HCT116 (cell line): ENCODE data around the gene APBA1. TPM values are rescaled to one million over a fixed set of nuclear protein-coding genes. Genes with fewer than 3 reads are reported as not detected.

Experiments used
- ATAC-seq: fragments of 200-7000 bp; cut with Tn5 transposase; 2 replicates; pipeline ENCODE4 v1.9.1; 2020; ENCODE audit warnings: mild to moderate bottlenecking, moderate library complexity
- BruUV-seq: library from RNA; stranded (reverse); fragments of 400-500 nt; replicated peaks from 2 replicates; lab custom pipeline; 2021; lab: Mats Ljungman, UMichigan
- CTCF ChIA-PET: fragments of 300-600 bp; sonication (Branson Sonifier 250); formaldehyde crosslinking; loops from one replicate; lab custom pipeline; 2021; ENCODE audit warnings: antibody characterized with exemption; lab: Charles Lee
- POLR2A ChIA-PET: fragments of 300-600, 350-600 bp; sonication (Branson Sonifier 250); formaldehyde crosslinking; loops from one replicate; lab custom pipeline; 2021; ENCODE audit warnings: antibody characterized with exemption; lab: Charles Lee
- RAD21 ChIA-PET, 2 experiments: fragments of 300-600 bp; sonication (Branson Sonifier 250); formaldehyde crosslinking; loops; one replicate each; lab custom pipeline; 2023; ENCODE audit warnings: low total read pairs in 2 of 2; ENCODE audit not compliant: uncharacterized antibody in 2 of 2, unreplicated experiment in 2 of 2, low non-redundant PET in 1 of 2; lab: Charles Lee
- DNase-seq: peaks from one replicate; pipeline ENCODE4 v3.0.0-alpha.2; 2010; ENCODE audit warnings: low read depth, low spot score
- H2AFZ ChIP-seq: fragments of 200-600 bp; shearing (Covaris generic), sonication (generic); 2 replicates; pipeline ENCODE4 v1.6.1; 2017; ENCODE audit warnings: low read depth, mixed run types, mixed read lengths, antibody characterized with exemption, low read length; ENCODE audit not compliant: poor library complexity, severe bottlenecking
- H3K27ac ChIP-seq: 2 replicates; pipeline ENCODE4 v1.5.1; 2012; ENCODE audit warnings: low read depth, low read length
- H3K27me3 ChIP-seq: fragments of 200-600 bp; sonication (generic); 2 replicates; pipeline ENCODE4 v1.6.1; 2016; ENCODE audit warnings: mixed run types, low read length, mixed read lengths; ENCODE audit not compliant: insufficient read depth
- H3K36me3 ChIP-seq, 2 experiments: fragments of 200-500 bp in 1 of 2; fragments of 200-600 bp in 1 of 2; sonication (Bioruptor generic) in 1 of 2; sonication (generic) in 1 of 2; 2 replicates each; pipeline versions ENCODE4 v1.5.1 to v1.6.1; 2014 to 2016; ENCODE audit warnings: low read length in 2 of 2, inconsistent platforms in 1 of 2, mixed read lengths in 1 of 2, mixed run types in 1 of 2; ENCODE audit not compliant: insufficient read depth in 2 of 2, control insufficient read depth in 1 of 2
- H3K4me1 ChIP-seq, 2 experiments: fragments of 200-600 bp in 1 of 2; sonication (generic) in 1 of 2; 2 replicates each; pipeline versions ENCODE4 v1.5.1 to v1.6.1; 2012 to 2017; ENCODE audit warnings: low read length in 2 of 2, inconsistent platforms in 1 of 2, mild to moderate bottlenecking in 1 of 2, mixed read lengths in 1 of 2, mixed run types in 1 of 2, moderate library complexity in 1 of 2; ENCODE audit not compliant: insufficient read depth in 2 of 2, control insufficient read depth in 1 of 2
- H3K4me2 ChIP-seq: fragments of 200-600 bp; sonication (generic); 2 replicates; pipeline ENCODE4 v1.6.1; 2017; ENCODE audit warnings: mixed run types, low read length, mixed read lengths
- H3K4me3 ChIP-seq, 2 experiments: fragments of 200-600 bp in 1 of 2; sonication (generic) in 1 of 2; replicated peaks in 1 of 2; 2 replicates each; pipeline ENCODE4 v1.5.1; 2011 to 2016; ENCODE audit warnings: low read length in 2 of 2, control low read depth in 1 of 2, low read depth in 1 of 2, mild to moderate bottlenecking in 1 of 2, mixed read lengths in 1 of 2, mixed run types in 1 of 2
- H3K79me2 ChIP-seq: fragments of 200-600 bp; sonication (generic); 2 replicates; pipeline ENCODE4 v1.6.1; 2017; ENCODE audit warnings: mild to moderate bottlenecking, mixed run types, low read length, moderate library complexity, mixed read lengths; ENCODE audit not compliant: insufficient read depth
- H3K9ac ChIP-seq: fragments of 200-600 bp; sonication (generic); 2 replicates; pipeline ENCODE4 v1.6.1; 2016; ENCODE audit warnings: low read length, mixed read lengths
- H3K9me2 ChIP-seq: fragments of 200-600 bp; sonication (generic), shearing (Covaris generic); 2 replicates; pipeline ENCODE4 v1.6.1; 2017; ENCODE audit warnings: mixed run types, mild to moderate bottlenecking, moderate library complexity; ENCODE audit not compliant: insufficient read depth
- H3K9me3 ChIP-seq, 2 experiments: fragments of 200-500 bp in 1 of 2; fragments of 200-600 bp in 1 of 2; sonication (Bioruptor generic) in 1 of 2; sonication (generic) in 1 of 2; 2 replicates each; pipeline ENCODE4 v1.6.1; 2014 to 2017; ENCODE audit warnings: low read length in 2 of 2, mixed read lengths in 2 of 2, inconsistent platforms in 1 of 2, low read depth in 1 of 2, mild to moderate bottlenecking in 1 of 2, mixed run types in 1 of 2, moderate library complexity in 1 of 2; ENCODE audit not compliant: control insufficient read depth in 1 of 2, insufficient read depth in 1 of 2
- H4K20me1 ChIP-seq: fragments of 200-600 bp; sonication (generic), shearing (Covaris generic); 2 replicates; pipeline ENCODE4 v1.6.1; 2017; ENCODE audit warnings: mixed run types, mild to moderate bottlenecking, moderate library complexity; ENCODE audit not compliant: insufficient read depth
- ATF3 ChIP-seq: IDR thresholded peaks from 2 replicates; pipeline ENCODE4 v1.6.1; 2012
- EGR1 ChIP-seq: IDR thresholded peaks from 2 replicates; pipeline ENCODE4 v1.6.1; 2012; ENCODE audit warnings: low read depth
- ELF1 ChIP-seq: IDR thresholded peaks from 2 replicates; pipeline ENCODE4 v1.6.1; 2012; ENCODE audit warnings: low read depth, borderline replicate concordance
- POLR2AphosphoS5 ChIP-seq: IDR thresholded peaks from 2 replicates; pipeline ENCODE4 v1.6.1; 2011; ENCODE audit warnings: mild to moderate bottlenecking, low read depth, low read length, moderate library complexity
- ZNF274 ChIP-seq: fragments of 200-500 bp; sonication (Bioruptor generic); IDR thresholded peaks from 2 replicates; pipeline ENCODE4 v1.6.1; 2014; ENCODE audit warnings: mild to moderate bottlenecking, low read depth, low read length, inconsistent platforms
- intact Hi-C: fragments of 100-400 bp; cut with micrococcal nuclease; formaldehyde crosslinking; loops from 2 replicates; pipeline ENCODE4 v1.10.0; 2022
- total RNA-seq: library from RNA; stranded (reverse); gene quantifications from one replicate; pipeline ENCODE4 v1.2.1, GENCODE V29; 2021; ENCODE audit not compliant: unreplicated experiment

APBA1 gene
- total RNA-seq, 1 experiment from 2014 or later = 0.20 TPM

DNA sequence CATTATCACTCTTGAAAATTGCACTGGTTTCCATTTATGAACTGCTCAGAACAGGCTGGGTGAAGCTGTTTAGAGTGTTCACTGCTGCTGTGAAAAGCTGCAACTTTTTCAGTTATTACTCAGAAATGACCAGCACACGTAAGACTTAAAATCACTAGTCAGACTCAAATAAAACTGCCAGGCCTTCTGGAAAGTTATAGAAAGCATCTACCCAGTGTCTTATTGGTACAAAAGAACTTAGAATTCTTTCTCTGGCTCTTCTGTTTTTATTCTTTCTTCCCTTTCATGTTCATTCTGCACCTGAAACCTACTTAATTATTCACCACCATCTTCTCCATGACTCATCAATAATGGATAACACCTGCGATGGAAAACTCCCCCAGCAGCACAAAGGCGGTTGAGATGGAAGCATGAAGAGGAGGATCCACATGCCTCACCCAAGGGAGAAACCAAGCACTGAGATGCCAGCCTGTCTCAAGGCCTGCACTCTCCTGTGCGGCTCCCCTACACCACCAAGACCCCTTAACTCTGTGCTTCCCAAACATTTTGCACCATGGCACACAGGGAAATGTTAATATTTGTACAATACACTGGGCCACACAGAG, 175.2 kb downstream of the APBA1 start:
- POLR2A ChIA-PET = no interaction called here
- BruUV-seq = no TSS peak
- intact Hi-C loops = no loop called here

GRCh38 chr9:69495296-69495695, 176.9 kb downstream of the APBA1 start:
- no peak for TF ChIP-seq EGR1
- no peak for TF ChIP-seq POLR2AphosphoS5
- no peak for TF ChIP-seq ELF1

More for the DNA sequence above, 175.2 kb downstream of the APBA1 start:
- H3K9me2 ChIP-seq = no peaks in the 10 kb centered on the region
- H3K9ac ChIP-seq = no peak overlapping the region
- CTCF ChIA-PET = no interaction called here
- H3K4me2 ChIP-seq = no peak overlapping the region
- no peaks in the 10 kb centered on the region for H3K9me3 ChIP-seq
- no peaks in the 10 kb centered on the region for H3K4me1 ChIP-seq
- no peaks in the 10 kb centered on the region for H3K79me2 ChIP-seq
- RAD21 ChIA-PET = no interaction called here
- DNase-seq (no peak), ATAC-seq (no peak)
- H4K20me1 ChIP-seq = no peaks in the 10 kb centered on the region
- H3K4me3 ChIP-seq = no peak overlapping the region
- no peak overlapping the region for H3K27ac ChIP-seq
- no peak for TF ChIP-seq ATF3
- no peak for TF ChIP-seq ZNF274
- H3K36me3 ChIP-seq = no peaks in the 10 kb centered on the region
- peaks cover 36% of the 10 kb centered on the region for H3K27me3 ChIP-seq
- no peak overlapping the region for H2AFZ ChIP-seq

More at GRCh38 chr9:69495296-69495695, 176.9 kb downstream of the APBA1 start:
- H2AFZ ChIP-seq = no peak overlapping the region
- ChIA-PET POLR2A (no interaction called here), CTCF (no interaction called here), RAD21 (no interaction called here)
- H3K36me3 ChIP-seq = no peaks in the 10 kb centered on the region
- no peak overlapping the region for H3K4me2 ChIP-seq
- intact Hi-C loops = no loop called here
- no peak overlapping the region for H3K9ac ChIP-seq
- H3K4me3 ChIP-seq = no peak overlapping the region
- no peaks in the 10 kb centered on the region for H3K4me1 ChIP-seq
- DNase-seq (no peak), ATAC-seq (no peak)
- no peak overlapping the region for H3K27ac ChIP-seq
- BruUV-seq = no TSS peak
- no peaks in the 10 kb centered on the region for H3K9me2 ChIP-seq
- no peaks in the 10 kb centered on the region for H3K9me3 ChIP-seq
- H3K79me2 ChIP-seq = no peaks in the 10 kb centered on the region
- peaks cover 33% of the 10 kb centered on the region for H3K27me3 ChIP-seq
- no peaks in the 10 kb centered on the region for H4K20me1 ChIP-seq
